Stimulated activated CD4-positive, alpha-beta T cell treated with anti-CD3 and anti-CD28 coated beads, TNF-alpha, amount 100 ng/mL, for 1 hour (primary cell): ENCODE measurements around the gene CDKN2D.
"Not testable (repeated sequence)": the region's sequence is repeated elsewhere in the genome, so short reads cannot be mapped to it uniquely, and the experiment has no call there.

Experiments used
- DNase-seq, 3 donors: peaks; one replicate each; pipeline ENCODE4 v3.0.0-alpha.2; 2020; ENCODE audit warnings: low read depth in 3 of 3, low spot score in 1 of 3

The CDKN2D gene

GRCh38 chr19:10552510-10553053 lies 16.2 kb downstream of the CDKN2D start:
- no peak for DNase-seq

- DNase-seq = no peak
Observed at GRCh38 chr19:10551698-10552301, 17.0 kb downstream of the CDKN2D start.

GRCh38 chr19:10551006-10551405 lies 17.8 kb downstream of the CDKN2D start:
- not testable (repeated sequence) for DNase-seq

DNA sequence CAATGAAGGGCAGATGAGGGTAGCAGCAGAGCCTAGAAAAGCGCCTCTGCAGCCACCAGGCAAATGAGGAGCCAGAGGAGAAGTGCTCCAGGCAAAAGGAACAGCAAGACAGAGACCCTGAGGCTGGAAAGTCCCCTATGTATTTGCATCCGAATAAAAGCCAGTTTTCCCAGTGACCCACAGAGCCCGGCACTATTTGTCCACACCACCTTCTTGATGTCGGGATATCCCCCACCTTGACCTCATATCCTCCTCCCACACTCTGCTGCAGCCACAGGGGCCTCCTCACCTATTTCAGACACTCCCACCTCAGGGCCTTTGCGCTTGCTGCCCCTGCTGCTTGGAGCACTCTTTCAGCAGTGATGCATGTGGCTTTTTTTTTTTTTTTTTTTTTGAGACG lies 18.4 kb downstream of the CDKN2D start:
- DNase-seq = no peak

DNA sequence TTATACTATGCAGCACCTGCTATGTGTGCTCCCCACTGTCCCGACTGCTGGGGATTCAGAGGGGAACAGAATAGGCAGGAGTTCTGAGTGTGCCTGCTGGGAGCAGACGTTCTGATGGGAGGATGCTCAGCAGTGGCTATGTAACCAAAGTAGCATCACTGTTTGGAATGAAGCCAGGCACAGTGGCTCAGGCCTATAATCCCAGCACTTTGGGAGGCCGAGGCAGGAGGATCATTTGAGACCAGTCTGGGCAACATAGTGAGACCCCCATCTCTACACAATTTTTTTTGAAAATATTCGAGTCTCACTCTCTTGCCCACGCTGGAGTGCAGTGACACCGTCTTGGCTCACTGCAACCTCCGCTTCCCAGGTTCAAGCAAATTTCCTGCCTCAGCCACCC lies 19.0 kb downstream of the CDKN2D start:
- no peak for DNase-seq

GRCh38 chr19:10548746-10549276 lies 20.0 kb downstream of the CDKN2D start:
- no peak for DNase-seq

GRCh38 chr19:10546817-10547216 lies 22.0 kb downstream of the CDKN2D start:
- no peak for DNase-seq

- DNase-seq = no peak
Observed at GRCh38 chr19:10544753-10545251, 24.0 kb downstream of the CDKN2D start.

DNA sequence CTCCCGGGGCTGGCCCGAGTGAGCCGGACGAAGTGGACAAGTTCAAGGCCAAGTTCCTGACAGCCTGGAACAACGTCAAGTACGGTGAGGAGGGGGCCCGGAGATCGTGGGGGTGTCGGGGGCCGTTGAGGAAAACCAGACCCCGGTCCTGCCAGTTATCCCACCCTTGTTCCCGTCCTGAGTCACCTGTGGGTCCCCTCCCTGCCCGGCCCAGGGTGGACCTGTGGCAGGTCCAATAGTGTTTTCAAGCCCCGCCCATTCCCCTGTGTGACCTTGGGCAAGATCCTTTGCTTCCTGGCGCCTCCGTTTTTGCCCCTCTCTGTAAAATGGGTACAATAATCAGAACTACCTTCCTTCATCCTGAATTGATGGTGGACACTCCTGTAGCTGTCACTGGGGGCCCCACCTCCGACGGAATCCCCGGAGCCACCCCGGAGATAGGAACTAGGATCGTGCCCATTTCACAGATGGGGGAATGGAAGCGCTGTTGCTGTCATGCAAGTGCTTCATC lies 24.5 kb downstream of the CDKN2D start:
- no peak for DNase-seq

DNA sequence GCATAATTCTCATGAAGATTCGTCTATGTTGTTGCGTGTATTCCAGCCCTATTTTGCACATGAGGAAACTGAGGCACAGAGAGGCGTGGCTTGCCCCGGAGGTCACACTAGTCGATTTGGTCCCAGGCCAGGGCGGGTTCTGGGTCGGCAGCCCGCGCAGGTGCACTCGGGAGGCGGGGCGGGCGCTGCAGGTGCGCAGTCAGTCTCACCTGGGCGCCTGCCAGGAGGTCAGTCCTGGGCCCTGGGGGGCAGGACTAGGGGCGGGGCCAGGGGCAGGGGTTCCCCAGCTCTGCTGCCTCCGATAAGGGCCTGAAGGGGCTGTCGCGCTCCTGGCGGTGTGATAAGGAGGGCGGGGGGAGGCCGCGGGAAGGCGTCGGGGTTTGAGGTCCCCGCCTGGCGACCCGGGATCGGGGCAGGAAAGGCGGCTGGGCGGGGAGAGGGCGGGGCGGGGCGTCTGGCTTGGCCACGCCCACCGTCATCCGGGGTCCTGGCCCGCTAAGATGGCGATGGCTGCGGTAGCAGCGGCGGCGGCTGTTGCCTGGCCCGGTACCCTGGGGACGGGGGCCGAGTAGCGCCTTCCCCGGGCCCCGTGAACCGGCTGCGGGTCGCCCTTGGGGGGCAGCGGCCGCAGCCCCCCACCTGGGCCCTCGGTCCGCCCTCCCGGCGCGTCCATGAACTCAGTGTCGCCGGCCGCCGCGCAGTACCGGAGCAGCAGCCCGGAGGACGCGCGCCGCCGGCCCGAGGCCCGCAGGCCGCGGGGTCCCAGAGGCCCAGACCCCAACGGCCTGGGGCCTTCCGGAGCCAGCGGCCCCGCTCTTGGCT lies 25.1 kb downstream of the CDKN2D start, which contains the start of gene ATG4D:
TSS of gene ATG4D (plus strand) at position 485 of the 822 bp plus-strand sequence. CDS start at position 672, 187 bp downstream.
- peak; percentile 47 to 80 (median 65) for DNase-seq

GRCh38 chr19:10543059-10543419 lies 25.7 kb downstream of the CDKN2D start:
- no peak for DNase-seq

- DNase-seq = not testable (repeated sequence)
Observed at GRCh38 chr19:10539016-10539415, 29.8 kb downstream of the CDKN2D start.

- DNase-seq = no peak
Observed at GRCh38 chr19:10538204-10538983, 30.4 kb downstream of the CDKN2D start.

DNA sequence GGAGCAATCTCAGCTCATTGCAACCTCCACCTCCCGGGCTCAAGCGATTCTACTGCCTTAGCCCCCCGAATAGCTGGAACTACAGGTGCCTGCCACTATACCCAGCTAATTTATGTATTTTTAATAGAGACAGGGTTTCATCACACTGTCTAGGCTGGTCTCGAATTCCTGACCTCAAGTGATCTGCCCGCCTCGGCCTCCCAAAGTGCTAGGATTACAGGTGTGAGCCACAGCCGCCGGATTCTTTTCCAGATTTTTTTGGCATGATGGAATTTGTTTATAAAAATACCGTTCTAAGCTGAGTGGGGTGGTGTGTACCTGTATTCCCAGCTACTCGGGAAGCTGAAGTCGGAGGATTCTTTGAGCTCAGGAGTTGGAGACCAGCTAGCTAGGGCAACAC lies 31.1 kb downstream of the CDKN2D start:
- no peak for DNase-seq

GRCh38 chr19:10535613-10536012 lies 33.2 kb downstream of the CDKN2D start:
- DNase-seq = no peak

DNA sequence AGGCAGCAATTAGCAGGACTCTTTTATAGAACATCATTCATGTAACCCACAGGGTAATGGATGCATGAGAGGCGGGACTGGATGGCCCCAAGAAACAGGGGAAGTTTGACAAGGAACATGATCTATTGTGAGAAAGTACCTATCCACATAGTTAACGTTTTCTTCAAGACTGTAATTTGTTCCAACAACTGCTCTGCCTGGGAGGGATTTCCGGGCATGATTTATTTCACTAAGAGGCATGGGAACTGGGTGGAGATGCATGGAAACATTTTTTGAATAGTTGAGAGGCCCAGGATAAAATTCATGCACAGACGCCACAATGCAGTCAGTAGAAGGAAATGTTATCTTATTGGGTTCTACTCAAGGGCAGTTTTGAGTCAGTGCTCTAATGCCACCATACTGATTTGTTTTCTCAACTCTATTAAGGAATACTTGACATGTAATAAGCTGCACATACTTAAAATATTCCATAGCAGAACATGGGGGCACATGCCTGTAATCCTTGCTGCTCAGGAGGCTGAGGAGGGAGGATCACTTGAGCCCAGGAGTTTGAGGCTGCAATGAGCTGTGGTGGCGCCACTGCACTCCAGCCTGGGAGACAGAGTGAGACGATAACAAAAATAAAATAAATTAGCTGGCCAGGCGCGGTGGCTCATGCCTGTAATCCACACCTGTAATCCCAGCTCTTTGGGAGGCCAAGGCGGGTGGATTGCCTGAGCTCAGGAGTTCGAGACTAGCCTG lies 35.0 kb downstream of the CDKN2D start:
- DNase-seq = no peak

DNA sequence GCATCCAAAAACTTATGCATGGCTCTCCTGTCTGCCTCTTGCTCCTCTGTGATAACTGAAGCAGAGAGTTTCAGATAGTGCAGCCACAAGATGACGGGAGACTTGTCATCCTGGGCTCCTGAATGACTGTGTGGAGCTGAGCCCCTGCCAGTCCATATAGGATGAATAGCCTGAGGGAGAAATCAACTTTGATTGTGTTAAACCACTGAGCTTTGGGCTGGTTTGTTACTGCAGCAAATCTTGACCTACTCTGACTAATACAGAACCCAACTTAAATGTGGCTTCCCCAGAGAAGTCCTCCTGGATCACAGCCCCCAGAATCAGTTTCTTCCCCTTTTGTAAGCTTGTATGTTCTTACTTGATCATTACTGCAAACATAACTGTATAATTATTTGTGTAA lies 36.3 kb downstream of the CDKN2D start:
- no peak for DNase-seq

- not testable (repeated sequence) for DNase-seq
Observed at GRCh38 chr19:10526887-10527286, 41.9 kb downstream of the CDKN2D start.

DNA sequence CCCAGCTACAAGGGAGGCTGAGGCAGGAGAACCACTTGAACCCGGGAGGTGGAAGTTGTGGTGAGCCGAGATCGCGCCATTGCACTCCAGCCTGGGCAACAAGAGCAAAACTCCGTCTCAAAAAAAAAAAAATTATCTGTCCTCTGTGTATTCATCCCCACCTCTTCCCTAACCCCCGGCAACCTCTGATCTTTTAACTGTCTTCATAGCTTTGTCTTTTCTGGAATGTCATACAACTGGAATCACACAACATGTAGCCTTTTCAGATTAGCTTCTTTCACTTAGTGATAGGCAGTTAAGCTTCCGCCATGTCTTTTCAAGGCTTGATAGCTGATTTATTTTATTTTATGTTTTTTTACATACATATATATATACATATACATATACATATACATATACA lies 43.1 kb downstream of the CDKN2D start:
- no peak for DNase-seq

DNA sequence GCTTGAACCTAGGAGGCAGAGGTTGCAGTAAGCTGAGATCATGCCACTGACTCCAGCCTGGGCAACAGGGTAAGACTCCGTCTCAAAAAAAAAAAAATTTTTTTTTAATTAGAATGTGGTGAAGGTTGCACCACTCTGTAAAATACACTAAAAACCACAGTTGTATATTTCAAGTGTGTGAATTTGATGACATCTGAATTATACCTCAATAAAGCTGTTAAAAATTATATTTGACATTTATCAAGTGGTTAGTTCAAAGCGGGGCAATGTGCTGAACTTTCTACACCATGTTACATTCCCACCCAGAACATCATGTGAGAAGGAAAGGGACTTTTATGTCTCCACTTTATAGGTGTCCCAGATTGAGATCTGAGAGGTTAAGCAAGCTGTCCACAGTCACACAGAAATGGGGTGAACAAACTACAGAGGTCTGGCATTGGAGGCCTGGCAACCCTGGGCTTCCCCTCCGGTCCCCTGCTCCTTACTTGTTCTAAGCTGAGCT lies 45.6 kb downstream of the CDKN2D start:
- DNase-seq = no peak
